ENCODE measurements around the gene BAG1. TPM values are rescaled to one million over a fixed set of nuclear protein-coding genes. Genes with fewer than 3 reads are reported as not detected.

The BAG1 gene
- total and polyA plus RNA-seq, 2 of the 13 experiments (the other 11 are each of a cell fraction or from before 2014, with no cell fraction given): 23.1 to 59.5 TPM

- TF ChIP-seq KAT2B (IDR thresholded peaks at IDR 0.05; ENCODE audit: borderline replicate concordance, low read depth, low read length): no peak
- no peak for TF ChIP-seq ATRX (CRISPR knock-in tag; IDR thresholded peaks at IDR 0.05; ENCODE audit: borderline replicate concordance)
- TF ChIP-seq, protein P1, sequence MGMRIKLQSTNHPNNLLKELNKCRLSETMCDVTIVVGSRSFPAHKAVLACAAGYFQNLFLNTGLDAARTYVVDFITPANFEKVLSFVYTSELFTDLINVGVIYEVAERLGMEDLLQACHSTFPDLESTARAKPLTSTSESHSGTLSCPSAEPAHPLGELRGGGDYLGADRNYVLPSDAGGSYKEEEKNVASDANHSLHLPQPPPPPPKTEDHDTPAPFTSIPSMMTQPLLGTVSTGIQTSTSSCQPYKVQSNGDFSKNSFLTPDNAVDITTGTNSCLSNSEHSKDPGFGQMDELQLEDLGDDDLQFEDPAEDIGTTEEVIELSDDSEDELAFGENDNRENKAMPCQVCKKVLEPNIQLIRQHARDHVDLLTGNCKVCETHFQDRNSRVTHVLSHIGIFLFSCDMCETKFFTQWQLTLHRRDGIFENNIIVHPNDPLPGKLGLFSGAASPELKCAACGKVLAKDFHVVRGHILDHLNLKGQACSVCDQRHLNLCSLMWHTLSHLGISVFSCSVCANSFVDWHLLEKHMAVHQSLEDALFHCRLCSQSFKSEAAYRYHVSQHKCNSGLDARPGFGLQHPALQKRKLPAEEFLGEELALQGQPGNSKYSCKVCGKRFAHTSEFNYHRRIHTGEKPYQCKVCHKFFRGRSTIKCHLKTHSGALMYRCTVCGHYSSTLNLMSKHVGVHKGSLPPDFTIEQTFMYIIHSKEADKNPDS (CRISPR knock-in tag; IDR thresholded peaks at IDR 0.05): no peak
- no peak for TF ChIP-seq HNRNPH1 (optimal IDR thresholded peaks at IDR 0.05; ENCODE audit: low read depth, low read length)
- TF ChIP-seq ZNF550 (CRISPR knock-in tag; IDR thresholded peaks at IDR 0.05; ENCODE audit: borderline replicate concordance): no peak
- TF ChIP-seq JUN (CRISPR knock-in tag; IDR thresholded peaks at IDR 0.05): no peak
- TF ChIP-seq FOSL1 (CRISPR knock-in tag; IDR thresholded peaks at IDR 0.05; ENCODE audit: borderline replicate concordance): no peak
Measured at GRCh38 chr9:33220681-33221567, 43.6 kb downstream of the BAG1 start (continued).

GRCh38 chr9:33211695-33212393 is 52.7 kb downstream of the BAG1 start:
- H4K20me1 ChIP-seq (ENCODE audit: insufficient read depth, low read length): no peaks in the 10 kb centered on the region
- no peaks in the 10 kb centered on the region for H3K4me1 ChIP-seq (ENCODE audit: insufficient read depth, low read length)
- H2AFZ ChIP-seq (ENCODE audit: low read length): no peak overlapping the region
- ATAC-seq (no peak), DNase-seq (ENCODE audit: low spot score) (no peak), FAIRE-seq (no peak)
- no peak overlapping the region for H3K4me3 ChIP-seq (replicated peaks in 1 of 3; ENCODE audit: insufficient read depth in 1 of 3, low read depth in 2 of 3, low read length in 3 of 3)
- no peaks in the 10 kb centered on the region for H3K9me3 ChIP-seq (ENCODE audit: low read length)
- in situ Hi-C loops (cut with HindIII; ENCODE audit: extremely low pct_ligation_motif_present, low pct_unique_long_range_greater_than_20kb): no loop called here
- H3K4me2 ChIP-seq (ENCODE audit: low read depth, low read length): no peak overlapping the region
- ChIA-PET POLR2A (no interaction called here), CTCF (ENCODE audit: low intra/inter-chr PET ratio, low total read pairs) (no interaction called here)
- no peak overlapping the region for H3K27ac ChIP-seq (ENCODE audit: extremely low read length, insufficient read depth, low read length)
- no peaks in the 10 kb centered on the region for H3K36me3 ChIP-seq (replicated peaks in 1 of 2; ENCODE audit: control insufficient read depth in 1 of 2, insufficient read depth in 2 of 2, low read length in 2 of 2)
- BruUV-seq (replicated peaks): no TSS peak
- no peak overlapping the region for H3K9ac ChIP-seq (ENCODE audit: insufficient read depth, low read depth, low read length)
- peaks cover 0 to 5% of the 10 kb centered on the region in 2 experiments; a peak in 1 of 5 replicates for H3K27me3 ChIP-seq (ENCODE audit: control insufficient read depth in 1 of 2, insufficient read depth in 2 of 2, low read length in 2 of 2)
- intact Hi-C loops (cut with micrococcal nuclease; ENCODE audit: unreplicated experiment): no loop called here
- 28% methylated on average over 3 of the region's 3 CpGs for WGBS (ENCODE audit: low lambda C conversion rate)
- H3K79me2 ChIP-seq (ENCODE audit: insufficient read depth, low read length): no peaks in the 10 kb centered on the region
- TF ChIP-seq HDAC6 (IDR thresholded peaks at IDR 0.05; ENCODE audit: low read depth, low read length): no peak
- TF ChIP-seq CTCF (CRISPR knock-in tag; IDR thresholded peaks at IDR 0.05): peak; percentile 15; the same call in 1 of the 2 replicates
- TF ChIP-seq STAG1 (CRISPR knock-in tag; IDR thresholded peaks at IDR 0.05): 0 out of 2 replicates have a peak, but pooled peaks have one; percentile 3
- no peak for TF ChIP-seq MLXIP (CRISPR knock-in tag; IDR thresholded peaks at IDR 0.05; ENCODE audit: borderline replicate concordance)
- TF ChIP-seq SMYD3 (CRISPR knock-in tag; IDR thresholded peaks at IDR 0.05): no peak
- 0 out of 4 replicates have a peak, but pooled peaks of 1 of the 2 experiments have one; percentile 3 for TF ChIP-seq MAFK (conservative IDR thresholded peaks at IDR 0.05 in 1 of 2, IDR thresholded peaks at IDR 0.05 in 1 of 2; ENCODE audit: low read length in 2 of 2)
- TF ChIP-seq ZNF816 (CRISPR knock-in tag; IDR thresholded peaks at IDR 0.05; ENCODE audit: borderline replicate concordance): no peak

All from HepG2 (cell line).